Measurements from ENCODE around the gene ZNF319. TPM values are rescaled to one million over a fixed set of nuclear protein-coding genes. Genes with fewer than 3 reads are reported as not detected.

Gene ZNF319
- total and polyA plus RNA-seq, 2 of the 13 experiments (the other 11 are each of a cell fraction or from before 2014, with no cell fraction given) = 2.4 to 3.6 TPM

DNA sequence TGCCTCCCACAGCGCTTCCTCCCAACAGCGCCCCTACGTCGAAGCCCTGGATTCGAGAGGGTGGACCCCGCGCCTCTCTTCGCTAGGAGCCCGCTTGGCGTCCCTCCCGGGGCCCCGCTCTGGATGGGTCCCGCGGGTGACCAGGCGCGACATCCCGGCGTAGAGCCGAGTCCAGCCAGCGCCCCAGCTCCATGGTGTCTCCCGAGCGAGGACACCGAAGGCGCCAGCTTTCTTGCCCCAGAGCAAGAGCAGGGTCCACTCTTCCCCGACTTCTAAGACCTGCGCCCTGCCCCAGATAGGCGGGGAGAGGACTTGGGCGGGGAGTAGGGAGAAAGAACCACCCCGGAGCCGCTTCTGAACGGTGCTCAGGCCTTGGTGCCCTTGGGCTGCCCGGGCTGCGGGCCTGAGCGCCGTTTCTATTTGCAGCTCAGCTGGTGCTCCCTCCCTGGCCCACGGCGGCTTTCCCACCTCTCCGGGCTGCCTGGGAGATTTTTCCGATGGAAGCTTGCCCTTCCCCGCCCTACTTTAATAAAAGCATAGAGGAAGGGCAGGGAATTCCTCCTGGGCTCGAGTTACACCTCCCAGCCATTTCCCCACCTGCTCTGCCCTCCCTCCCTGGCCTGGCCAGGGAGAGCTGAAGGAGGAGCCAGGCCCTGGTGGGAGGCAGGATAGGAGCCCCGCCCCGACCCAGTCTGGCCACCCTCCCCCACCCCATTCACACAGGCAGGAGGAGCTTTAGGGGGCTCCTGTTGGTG is 26.9 kb upstream of the ZNF319 start (continued):
- TF ChIP-seq MIER3 (CRISPR knock-in tag; IDR thresholded peaks at IDR 0.05; ENCODE audit: borderline replicate concordance) = no peak
- TF ChIP-seq ARNTL (CRISPR knock-in tag; IDR thresholded peaks at IDR 0.05) = no peak
- no peak for TF ChIP-seq ZNF614 (CRISPR knock-in tag; IDR thresholded peaks at IDR 0.05; ENCODE audit: borderline replicate concordance)
- TF ChIP-seq, protein P1, sequence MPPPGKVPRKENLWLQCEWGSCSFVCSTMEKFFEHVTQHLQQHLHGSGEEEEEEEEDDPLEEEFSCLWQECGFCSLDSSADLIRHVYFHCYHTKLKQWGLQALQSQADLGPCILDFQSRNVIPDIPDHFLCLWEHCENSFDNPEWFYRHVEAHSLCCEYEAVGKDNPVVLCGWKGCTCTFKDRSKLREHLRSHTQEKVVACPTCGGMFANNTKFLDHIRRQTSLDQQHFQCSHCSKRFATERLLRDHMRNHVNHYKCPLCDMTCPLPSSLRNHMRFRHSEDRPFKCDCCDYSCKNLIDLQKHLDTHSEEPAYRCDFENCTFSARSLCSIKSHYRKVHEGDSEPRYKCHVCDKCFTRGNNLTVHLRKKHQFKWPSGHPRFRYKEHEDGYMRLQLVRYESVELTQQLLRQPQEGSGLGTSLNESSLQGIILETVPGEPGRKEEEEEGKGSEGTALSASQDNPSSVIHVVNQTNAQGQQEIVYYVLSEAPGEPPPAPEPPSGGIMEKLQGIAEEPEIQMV (CRISPR knock-in tag; IDR thresholded peaks at IDR 0.05; ENCODE audit: low read depth) = peak; percentile 13; the same call in 1 of the 2 replicates
- TF ChIP-seq CENPT (CRISPR knock-in tag; IDR thresholded peaks at IDR 0.05; ENCODE audit: low read depth) = 0 out of 2 replicates have a peak, but pooled peaks have one; percentile 35
- no peak for TF ChIP-seq ETV6 (CRISPR knock-in tag; conservative IDR thresholded peaks at IDR 0.05)
- TF ChIP-seq, protein P2, sequence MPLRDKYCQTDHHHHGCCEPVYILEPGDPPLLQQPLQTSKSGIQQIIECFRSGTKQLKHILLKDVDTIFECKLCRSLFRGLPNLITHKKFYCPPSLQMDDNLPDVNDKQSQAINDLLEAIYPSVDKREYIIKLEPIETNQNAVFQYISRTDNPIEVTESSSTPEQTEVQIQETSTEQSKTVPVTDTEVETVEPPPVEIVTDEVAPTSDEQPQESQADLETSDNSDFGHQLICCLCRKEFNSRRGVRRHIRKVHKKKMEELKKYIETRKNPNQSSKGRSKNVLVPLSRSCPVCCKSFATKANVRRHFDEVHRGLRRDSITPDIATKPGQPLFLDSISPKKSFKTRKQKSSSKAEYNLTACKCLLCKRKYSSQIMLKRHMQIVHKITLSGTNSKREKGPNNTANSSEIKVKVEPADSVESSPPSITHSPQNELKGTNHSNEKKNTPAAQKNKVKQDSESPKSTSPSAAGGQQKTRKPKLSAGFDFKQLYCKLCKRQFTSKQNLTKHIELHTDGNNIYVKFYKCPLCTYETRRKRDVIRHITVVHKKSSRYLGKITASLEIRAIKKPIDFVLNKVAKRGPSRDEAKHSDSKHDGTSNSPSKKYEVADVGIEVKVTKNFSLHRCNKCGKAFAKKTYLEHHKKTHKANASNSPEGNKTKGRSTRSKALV (CRISPR knock-in tag; IDR thresholded peaks at IDR 0.05) = no peak; the same call in 1 of the 2 replicates
- 0 out of 2 replicates have a peak, but pooled peaks have one; percentile 52 for TF ChIP-seq SRY (CRISPR knock-in tag; IDR thresholded peaks at IDR 0.05)
- TF ChIP-seq, protein P3, sequence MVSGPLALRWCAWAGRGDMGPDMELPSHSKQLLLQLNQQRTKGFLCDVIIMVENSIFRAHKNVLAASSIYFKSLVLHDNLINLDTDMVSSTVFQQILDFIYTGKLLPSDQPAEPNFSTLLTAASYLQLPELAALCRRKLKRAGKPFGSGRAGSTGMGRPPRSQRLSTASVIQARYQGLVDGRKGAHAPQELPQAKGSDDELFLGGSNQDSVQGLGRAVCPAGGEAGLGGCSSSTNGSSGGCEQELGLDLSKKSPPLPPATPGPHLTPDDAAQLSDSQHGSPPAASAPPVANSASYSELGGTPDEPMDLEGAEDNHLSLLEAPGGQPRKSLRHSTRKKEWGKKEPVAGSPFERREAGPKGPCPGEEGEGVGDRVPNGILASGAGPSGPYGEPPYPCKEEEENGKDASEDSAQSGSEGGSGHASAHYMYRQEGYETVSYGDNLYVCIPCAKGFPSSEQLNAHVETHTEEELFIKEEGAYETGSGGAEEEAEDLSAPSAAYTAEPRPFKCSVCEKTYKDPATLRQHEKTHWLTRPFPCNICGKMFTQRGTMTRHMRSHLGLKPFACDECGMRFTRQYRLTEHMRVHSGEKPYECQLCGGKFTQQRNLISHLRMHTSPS (CRISPR knock-in tag; IDR thresholded peaks at IDR 0.05; ENCODE audit: low read depth) = 0 out of 2 replicates have a peak, but pooled peaks have one; percentile 44
- TF ChIP-seq, protein P4, sequence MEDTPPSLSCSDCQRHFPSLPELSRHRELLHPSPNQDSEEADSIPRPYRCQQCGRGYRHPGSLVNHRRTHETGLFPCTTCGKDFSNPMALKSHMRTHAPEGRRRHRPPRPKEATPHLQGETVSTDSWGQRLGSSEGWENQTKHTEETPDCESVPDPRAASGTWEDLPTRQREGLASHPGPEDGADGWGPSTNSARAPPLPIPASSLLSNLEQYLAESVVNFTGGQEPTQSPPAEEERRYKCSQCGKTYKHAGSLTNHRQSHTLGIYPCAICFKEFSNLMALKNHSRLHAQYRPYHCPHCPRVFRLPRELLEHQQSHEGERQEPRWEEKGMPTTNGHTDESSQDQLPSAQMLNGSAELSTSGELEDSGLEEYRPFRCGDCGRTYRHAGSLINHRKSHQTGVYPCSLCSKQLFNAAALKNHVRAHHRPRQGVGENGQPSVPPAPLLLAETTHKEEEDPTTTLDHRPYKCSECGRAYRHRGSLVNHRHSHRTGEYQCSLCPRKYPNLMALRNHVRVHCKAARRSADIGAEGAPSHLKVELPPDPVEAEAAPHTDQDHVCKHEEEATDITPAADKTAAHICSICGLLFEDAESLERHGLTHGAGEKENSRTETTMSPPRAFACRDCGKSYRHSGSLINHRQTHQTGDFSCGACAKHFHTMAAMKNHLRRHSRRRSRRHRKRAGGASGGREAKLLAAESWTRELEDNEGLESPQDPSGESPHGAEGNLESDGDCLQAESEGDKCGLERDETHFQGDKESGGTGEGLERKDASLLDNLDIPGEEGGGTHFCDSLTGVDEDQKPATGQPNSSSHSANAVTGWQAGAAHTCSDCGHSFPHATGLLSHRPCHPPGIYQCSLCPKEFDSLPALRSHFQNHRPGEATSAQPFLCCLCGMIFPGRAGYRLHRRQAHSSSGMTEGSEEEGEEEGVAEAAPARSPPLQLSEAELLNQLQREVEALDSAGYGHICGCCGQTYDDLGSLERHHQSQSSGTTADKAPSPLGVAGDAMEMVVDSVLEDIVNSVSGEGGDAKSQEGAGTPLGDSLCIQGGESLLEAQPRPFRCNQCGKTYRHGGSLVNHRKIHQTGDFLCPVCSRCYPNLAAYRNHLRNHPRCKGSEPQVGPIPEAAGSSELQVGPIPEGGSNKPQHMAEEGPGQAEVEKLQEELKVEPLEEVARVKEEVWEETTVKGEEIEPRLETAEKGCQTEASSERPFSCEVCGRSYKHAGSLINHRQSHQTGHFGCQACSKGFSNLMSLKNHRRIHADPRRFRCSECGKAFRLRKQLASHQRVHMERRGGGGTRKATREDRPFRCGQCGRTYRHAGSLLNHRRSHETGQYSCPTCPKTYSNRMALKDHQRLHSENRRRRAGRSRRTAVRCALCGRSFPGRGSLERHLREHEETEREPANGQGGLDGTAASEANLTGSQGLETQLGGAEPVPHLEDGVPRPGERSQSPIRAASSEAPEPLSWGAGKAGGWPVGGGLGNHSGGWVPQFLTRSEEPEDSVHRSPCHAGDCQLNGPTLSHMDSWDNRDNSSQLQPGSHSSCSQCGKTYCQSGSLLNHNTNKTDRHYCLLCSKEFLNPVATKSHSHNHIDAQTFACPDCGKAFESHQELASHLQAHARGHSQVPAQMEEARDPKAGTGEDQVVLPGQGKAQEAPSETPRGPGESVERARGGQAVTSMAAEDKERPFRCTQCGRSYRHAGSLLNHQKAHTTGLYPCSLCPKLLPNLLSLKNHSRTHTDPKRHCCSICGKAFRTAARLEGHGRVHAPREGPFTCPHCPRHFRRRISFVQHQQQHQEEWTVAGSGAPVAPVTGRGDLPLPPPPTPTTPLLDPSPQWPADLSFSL (CRISPR knock-in tag; IDR thresholded peaks at IDR 0.05) = no peak
- no peak for TF ChIP-seq TEAD3 (CRISPR knock-in tag; optimal IDR thresholded peaks at IDR 0.05; ENCODE audit: borderline replicate concordance)
- TF ChIP-seq, protein P5, sequence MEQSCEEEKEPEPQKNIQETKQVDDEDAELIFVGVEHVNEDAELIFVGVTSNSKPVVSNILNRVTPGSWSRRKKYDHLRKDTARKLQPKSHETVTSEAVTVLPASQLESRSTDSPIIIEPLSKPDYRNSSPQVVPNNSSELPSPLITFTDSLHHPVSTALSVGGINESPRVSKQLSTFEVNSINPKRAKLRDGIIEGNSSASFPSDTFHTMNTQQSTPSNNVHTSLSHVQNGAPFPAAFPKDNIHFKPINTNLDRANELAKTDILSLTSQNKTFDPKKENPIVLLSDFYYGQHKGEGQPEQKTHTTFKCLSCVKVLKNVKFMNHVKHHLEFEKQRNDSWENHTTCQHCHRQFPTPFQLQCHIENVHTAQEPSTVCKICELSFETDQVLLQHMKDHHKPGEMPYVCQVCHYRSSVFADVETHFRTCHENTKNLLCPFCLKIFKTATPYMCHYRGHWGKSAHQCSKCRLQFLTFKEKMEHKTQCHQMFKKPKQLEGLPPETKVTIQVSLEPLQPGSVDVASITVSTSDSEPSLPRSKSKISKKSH (CRISPR knock-in tag; IDR thresholded peaks at IDR 0.05; ENCODE audit: borderline replicate concordance) = no peak
- no peak for TF ChIP-seq ZNF329 (CRISPR knock-in tag; IDR thresholded peaks at IDR 0.05; ENCODE audit: low read depth)
- no peak for TF ChIP-seq ZNF468 (CRISPR knock-in tag; IDR thresholded peaks at IDR 0.05)
- no peak for TF ChIP-seq DNMT1 (CRISPR knock-in tag; IDR thresholded peaks at IDR 0.05)
